Stimulated activated CD4-positive, alpha-beta T cell treated with anti-CD3 and anti-CD28 coated beads, Interleukin-4, amount 100 ng/mL, for 48 hours (primary cell): ENCODE data around the gene WFDC5.
A peak's percentile ranks its signal among the peaks of the same experiment; 100 is the strongest.
"Not testable (repeated sequence)": the region's sequence is repeated elsewhere in the genome, so short reads cannot be mapped to it uniquely, and the experiment has no call there.

Experiments
- DNase-seq, 2 donors: peaks; one replicate each; pipeline ENCODE4 v3.0.0-alpha.2; 2020; ENCODE audit warnings: low read depth in 2 of 2

WFDC5 gene, protein sequence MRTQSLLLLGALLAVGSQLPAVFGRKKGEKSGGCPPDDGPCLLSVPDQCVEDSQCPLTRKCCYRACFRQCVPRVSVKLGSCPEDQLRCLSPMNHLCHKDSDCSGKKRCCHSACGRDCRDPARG

DNA sequence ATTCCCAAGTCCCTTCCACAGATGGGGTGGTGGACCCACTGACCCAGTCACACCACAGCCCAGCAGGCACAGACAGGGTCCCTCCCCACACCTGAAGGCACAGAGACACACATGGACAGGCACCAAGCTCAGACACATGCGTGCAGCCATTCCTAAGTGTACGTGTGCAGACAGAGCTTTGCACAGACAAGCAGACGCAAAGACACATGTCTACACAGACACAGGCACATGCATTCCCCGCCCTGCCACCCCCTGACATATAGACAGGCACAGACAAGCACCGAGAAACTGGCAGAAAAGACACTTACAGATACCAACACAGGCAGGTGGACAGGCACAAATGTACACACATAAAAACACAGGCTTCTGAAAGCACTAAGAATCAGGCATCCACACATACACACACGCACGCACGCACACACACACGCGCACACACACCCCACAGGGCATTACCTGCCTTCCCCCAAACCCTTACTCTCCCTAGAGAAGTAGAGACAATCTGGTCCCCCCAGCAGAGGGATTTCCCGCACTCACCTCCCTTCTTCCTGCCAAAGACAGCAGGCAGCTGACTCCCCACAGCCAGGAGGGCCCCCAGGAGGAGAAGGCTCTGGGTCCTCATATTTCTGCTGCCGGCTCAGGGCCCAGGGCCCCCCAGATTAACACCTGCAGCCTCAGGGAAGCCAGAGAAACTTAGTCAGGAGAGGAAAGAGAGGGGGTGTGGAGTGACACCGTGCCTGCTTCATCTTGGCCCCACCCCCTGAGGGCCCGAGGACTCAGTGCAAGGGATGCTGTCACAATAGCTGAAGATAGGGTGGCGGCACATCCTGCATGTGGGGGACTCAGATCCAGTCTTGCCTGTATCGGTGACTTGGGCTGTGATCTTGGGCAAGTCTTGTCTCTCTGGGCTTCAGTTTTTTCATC is at the start of gene WFDC5:
TSS of gene WFDC5 (minus strand) at position 710 of the 921 bp plus-strand sequence. CDS start at position 619, 91 bp downstream.
- no peak for DNase-seq

GRCh38 chr20:45163083-45163803 is 48.3 kb upstream of the WFDC5 start:
- DNase-seq = no peak

- no peak for DNase-seq
These were observed 43.0 kb upstream of the WFDC5 start for GRCh38 chr20:45157962-45158361.

- no peak for DNase-seq
These were observed 41.7 kb upstream of the WFDC5 start for GRCh38 chr20:45156713-45157112.

DNA sequence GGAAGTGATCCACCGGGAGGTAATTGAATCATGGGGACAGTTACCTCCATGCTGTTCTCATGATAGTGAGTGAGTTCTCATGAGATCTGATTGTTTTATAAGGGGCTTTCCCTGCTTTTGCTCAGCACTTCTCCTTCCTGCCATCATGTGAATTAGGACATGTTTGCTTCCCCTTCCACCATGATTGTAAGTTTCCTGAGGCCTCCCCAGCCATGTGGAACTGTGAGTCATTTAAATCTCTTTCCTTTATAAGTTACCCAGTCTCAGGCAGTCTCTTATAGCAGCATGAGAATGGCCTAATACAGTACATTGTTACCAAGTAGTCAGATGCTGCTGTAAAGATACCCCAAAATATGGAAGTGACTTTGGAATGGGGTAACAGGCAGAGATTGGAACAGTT is 39.8 kb upstream of the WFDC5 start:
- not testable (repeated sequence) for DNase-seq

GRCh38 chr20:45154183-45154582 is 39.2 kb upstream of the WFDC5 start:
- DNase-seq = no peak

DNA sequence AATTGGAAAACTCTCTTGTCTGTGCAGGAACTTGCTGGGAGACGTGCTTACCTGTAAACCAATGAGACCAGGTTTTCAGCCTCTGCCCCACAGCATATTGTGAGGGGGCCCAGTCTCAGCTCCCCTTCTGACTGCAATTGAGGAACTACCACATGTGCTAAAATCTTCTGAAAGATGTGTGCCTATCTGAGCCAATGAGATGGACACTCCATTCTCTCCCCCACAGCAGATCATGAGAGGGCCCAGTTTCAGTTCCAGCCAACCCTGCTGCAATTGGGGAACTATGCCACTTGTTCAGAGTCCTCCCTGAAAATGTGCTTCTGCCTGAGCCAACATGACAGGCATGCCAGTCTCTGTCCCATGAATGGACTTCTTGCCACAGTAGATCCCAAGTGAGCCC is 38.8 kb upstream of the WFDC5 start:
- DNase-seq = no peak

- no peak for DNase-seq
These were observed 38.2 kb upstream of the WFDC5 start for GRCh38 chr20:45153147-45153546.

- DNase-seq = no peak
These were observed 37.4 kb upstream of the WFDC5 start for GRCh38 chr20:45152405-45152804.

DNA sequence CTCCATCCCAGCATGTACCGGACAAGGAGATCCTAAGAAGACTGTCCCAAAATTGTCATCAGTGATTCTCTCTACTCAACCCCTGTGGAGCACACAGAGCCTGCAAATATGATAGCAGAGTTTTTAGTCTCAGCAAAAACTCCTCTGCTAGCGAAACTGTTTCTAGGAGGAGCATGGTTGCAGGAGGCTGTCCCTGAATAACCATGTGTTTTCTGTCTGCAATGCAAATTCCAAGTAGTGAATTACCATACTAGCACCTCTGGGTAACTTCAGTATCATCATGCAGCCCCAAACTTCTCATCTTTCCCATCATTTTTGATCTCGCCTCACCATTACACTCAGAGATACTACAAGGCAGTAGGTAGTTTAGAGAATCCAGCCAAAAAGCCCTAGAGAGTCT is 34.1 kb upstream of the WFDC5 start:
- DNase-seq = no peak

- no peak for DNase-seq
These were observed 25.9 kb upstream of the WFDC5 start for GRCh38 chr20:45140836-45141235.

DNA sequence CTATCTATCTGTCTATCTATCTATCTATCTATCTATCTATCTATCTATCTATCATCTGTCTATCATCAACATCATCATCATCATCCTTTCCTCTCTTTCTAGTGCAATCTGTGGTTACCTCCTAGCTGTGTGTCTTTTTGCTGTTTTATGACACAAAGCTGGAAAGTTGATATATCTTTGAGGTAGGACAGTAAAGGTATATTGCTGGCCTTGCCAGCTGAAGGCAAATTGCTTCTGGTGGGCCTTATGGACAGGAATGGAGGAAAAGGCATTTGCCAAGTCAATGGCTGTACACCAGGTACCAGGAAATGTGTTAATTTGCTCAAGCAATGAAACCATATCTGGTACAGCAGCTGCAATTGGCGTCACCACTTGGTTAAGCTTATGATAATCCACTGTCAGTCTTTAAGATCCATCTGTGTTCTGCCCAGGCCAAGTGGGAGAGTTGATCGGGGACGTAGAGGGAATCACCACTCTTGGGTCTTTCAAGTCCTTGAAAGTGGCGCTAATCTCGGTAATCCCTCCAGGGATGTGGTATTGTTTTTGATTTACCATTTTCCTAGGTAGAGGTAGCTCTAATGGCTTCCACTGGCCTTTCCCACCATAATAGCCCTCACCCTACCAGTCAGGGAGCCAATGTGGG is 24.9 kb upstream of the WFDC5 start:
- DNase-seq = not testable (repeated sequence)

DNA sequence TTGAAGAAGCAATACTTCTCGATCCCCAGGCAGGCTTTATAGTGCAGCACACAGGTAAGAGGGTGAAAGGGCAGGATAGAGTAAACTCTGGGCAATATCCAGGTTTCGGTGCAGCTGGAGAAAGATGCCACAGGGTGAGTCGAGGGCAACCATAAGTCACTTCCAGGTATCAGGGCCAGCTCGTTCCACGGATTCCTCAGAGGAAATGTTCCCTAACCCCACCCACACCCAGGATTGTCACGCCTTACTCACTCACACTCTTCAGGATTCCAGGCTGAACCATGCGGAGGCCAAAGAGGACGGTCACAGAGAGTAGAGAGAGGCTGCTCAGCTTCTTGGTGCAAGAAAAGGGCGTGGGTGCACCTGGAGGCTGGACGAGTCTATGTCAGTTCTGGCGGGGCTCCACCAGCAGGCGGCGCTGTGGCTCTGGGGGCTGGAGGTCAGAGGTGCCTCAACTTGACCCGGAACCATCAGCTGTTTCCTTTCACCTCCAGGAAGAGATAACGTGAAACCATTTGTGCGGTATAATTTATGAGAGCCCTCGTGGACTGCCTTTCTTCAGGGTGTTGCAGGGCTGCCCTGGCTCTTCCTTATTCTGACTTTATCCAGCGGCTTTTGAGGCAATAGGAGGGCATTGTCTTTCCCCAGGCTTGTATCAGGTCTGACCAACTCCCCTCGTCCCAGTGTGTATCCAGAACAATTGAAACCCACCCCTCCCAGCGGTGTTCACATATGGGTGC is 23.8 kb upstream of the WFDC5 start:
- peak; percentile 74 to 94 for DNase-seq

- DNase-seq = no peak
These were observed 21.9 kb upstream of the WFDC5 start for GRCh38 chr20:45136911-45137310.

DNA sequence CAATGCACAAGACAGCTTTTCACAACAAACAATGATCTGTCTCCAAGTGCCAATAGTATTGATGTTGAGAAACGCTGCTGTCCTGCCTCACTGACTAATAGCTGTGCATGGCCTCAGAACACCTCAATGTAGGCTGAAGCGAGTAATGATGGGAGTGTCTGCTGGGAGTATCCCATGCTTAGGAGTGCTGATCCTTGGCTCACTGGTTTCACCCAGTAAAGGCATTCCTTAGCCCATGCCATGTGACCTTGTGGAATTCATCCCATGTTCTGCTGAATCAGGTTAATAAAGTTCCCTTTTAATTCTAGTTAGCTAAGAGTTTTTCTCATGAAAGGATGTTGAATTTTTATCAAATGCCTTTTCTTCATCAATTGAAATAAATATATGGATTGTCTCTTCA is 13.1 kb upstream of the WFDC5 start:
- no peak for DNase-seq

- DNase-seq = no peak
These were observed 9.4 kb upstream of the WFDC5 start, which contains the start of gene WFDC12 for GRCh38 chr20:45124365-45124764. TSS of gene WFDC12 (minus strand) at chr20:45124465. CDS start at chr20:45124447, 18 bp downstream.

DNA sequence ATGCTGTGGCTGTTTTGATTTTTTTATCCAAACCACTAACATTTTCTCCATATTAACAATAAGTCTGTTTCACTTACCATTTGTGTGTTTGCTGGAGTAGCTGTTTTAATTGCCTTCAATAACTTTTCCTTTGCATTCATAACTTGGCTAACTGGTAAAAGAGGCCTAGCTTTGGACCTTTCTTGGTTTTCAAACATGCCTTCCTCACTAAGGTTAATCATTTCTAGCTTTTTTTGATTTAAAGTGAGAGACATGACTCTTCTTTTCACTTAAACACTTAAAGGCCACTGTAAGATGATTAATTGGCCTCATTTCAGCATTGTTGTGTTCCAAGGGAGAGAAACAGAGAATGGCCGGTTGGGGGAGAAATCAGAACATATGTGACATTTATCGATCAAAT is 6.4 kb upstream of the WFDC5 start:
- no peak for DNase-seq

DNA sequence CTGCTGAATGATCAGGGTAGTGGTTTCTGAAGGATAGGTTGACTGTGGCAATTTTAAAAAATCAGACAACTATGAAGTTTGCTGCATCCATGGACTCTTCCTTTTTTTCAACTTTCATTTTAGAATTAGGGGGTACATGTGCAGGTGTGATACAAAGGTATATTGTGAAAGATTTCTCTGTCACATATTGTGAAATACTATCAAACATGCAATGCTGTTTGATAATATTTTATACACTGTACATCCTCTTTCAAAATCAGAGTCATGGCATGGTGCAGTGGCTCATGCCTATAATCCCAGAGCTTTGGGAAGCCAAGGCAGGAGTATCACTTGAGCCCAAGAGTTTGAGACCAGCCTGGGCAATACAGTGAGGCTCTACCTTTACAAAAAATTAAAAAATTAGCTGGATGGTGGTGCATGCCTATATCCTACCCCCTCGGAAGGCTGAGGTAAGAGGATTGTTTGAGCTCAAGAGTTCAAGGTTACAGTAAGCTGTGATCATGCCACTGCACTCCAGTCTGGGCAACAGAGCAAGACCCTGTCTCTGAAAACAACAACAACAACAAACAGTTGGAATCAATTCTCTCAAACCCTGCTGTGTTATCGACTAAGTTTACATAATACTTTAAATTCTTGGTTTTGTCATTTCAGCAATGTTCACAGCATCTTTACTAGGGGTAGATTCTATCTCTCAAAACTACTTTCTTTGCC is 4.7 kb upstream of the WFDC5 start:
- no peak for DNase-seq

- DNase-seq = no peak
These were observed 3.1 kb upstream of the WFDC5 start for GRCh38 chr20:45118028-45118427.

- DNase-seq = no peak
These were observed 2.6 kb upstream of the WFDC5 start for GRCh38 chr20:45117581-45117980.

- DNase-seq = no peak
These were observed 855 bp upstream of the WFDC5 start for GRCh38 chr20:45115829-45116228.
